ENCODE data around the gene AFF4.
"Not testable (repeated sequence)": the region's sequence is repeated elsewhere in the genome, so short reads cannot be mapped to it uniquely, and the experiment has no call there.

DNA sequence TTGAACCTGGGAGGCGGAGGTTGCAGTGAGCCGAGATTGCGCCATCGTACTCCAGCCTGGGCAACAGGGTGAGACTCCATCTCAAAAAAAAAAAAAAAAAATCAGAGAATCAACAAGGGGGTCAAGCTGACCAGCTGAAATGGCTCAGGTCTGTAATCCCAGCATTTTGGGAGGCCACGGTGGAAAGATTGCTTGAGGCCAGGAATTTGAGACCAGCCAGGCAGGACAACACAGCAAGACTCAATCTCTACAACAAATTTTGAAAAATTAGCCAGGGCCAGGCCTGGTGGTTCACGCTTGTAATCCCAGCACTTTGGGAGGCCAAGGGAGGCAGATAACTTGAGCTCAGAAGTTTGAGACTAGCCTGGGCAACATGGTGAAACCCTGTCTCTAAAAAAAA lies 45.0 kb upstream of the AFF4 start:
- TF ChIP-seq POLR2A (IDR thresholded peaks at IDR 0.05; ENCODE audit: extremely low read depth, insufficient read length); MYC (IDR thresholded peaks at IDR 0.05; ENCODE audit: low read depth, low read length): not testable (repeated sequence)
- TF ChIP-seq, protein P1, sequence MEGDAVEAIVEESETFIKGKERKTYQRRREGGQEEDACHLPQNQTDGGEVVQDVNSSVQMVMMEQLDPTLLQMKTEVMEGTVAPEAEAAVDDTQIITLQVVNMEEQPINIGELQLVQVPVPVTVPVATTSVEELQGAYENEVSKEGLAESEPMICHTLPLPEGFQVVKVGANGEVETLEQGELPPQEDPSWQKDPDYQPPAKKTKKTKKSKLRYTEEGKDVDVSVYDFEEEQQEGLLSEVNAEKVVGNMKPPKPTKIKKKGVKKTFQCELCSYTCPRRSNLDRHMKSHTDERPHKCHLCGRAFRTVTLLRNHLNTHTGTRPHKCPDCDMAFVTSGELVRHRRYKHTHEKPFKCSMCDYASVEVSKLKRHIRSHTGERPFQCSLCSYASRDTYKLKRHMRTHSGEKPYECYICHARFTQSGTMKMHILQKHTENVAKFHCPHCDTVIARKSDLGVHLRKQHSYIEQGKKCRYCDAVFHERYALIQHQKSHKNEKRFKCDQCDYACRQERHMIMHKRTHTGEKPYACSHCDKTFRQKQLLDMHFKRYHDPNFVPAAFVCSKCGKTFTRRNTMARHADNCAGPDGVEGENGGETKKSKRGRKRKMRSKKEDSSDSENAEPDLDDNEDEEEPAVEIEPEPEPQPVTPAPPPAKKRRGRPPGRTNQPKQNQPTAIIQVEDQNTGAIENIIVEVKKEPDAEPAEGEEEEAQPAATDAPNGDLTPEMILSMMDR (IDR thresholded peaks at IDR 0.05; ENCODE audit: low read depth, low read length): not testable (repeated sequence)
